LoVo (cell line): Measurements from ENCODE around the gene ATRN.

Experiments used
- DNase-seq: peaks from one replicate; pipeline ENCODE4 v3.0.0-alpha.2; 2016; ENCODE audit warnings: low spot score

Gene ATRN

DNA sequence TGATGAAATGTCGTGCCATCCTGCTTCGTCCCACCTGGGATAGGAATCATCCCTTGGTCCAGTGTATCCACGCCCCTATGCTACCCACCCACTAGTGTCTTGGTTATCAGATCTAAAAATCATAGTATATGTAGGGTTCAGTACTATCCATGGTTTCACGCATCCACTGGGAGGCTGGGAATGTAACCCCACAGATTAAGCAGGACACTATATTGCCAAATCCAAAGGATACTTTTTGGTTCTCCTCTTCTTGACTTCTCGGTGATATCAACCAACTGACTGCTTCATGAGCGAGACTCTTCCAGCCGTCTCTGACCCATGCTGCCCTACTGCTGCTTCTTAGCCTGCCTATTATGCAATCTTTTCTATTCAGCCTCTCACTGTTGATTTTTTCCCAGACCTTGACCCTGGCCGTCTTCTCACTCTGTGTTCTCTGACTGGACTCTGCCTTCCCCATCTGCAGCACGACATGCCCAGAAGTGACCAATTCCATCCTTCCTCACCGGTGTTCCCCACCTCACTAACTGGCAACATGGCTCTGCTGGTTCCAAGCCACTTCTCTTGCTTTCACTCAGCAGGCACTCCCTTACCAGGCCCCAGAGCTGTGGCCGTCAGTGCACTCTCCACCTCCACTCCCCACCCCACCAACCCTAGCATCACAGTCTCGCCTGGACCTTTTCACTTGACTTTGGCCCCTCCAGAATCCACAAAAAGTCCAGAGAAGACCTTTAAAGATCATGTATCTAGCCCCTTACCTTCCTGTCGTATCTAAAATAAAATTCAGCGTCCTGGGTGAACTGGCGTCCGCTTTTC is 157.9 kb downstream of the ATRN start:
- no peak for DNase-seq

- no peak for DNase-seq
These were observed 159.1 kb downstream of the ATRN start for GRCh38 chr20:3629893-3630292.

- no peak for DNase-seq
These were observed 159.6 kb downstream of the ATRN start for GRCh38 chr20:3630429-3630828.

DNA sequence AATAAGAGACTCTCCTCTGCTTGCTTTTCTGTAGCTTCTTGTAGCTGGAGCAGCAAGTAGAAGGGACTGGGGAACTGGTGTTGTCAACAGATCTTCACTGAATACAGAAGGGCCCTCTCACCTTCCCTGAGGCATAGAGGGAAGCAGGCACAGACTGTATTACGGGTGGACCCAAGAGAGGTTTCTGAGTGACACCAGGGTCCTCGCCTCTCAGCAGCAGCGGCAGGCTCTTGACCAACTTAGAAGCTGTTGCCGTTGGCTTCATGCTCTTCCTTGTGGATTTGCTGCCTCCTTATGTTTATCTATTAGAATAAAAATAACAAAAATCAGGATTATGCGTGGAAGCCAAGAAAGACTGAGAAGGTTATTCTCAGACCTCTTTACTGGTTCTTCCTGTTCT is 160.7 kb downstream of the ATRN start:
- no peak for DNase-seq

- no peak for DNase-seq
These were observed 161.6 kb downstream of the ATRN start for GRCh38 chr20:3632311-3633004.

DNA sequence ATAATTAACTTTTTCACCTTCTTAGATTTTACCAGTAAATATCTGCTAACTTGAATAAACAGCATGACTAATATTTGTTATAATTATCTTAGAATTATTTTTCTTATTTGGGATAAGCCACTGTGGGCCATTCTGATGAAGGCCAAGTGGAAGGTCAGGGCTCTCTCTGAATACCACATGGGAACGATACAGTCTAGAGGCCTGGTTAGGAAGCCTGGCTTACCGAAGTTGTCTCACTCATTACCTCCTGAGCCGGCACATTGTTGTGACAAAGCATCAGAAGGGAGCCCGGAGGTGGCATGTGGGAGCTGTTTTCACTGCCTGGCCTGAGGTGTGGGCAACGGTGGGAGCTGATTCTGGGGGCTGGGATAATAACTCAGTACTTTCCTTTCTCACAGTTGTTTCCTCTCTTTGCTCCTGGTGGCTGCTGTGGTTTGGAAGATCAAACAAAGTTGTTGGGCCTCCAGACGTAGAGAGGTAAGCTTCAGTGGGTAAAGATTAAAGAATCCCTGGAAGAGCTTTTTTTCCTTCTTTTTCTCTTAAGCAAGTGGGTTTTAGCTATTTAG is 163.2 kb downstream of the ATRN start:
- no peak for DNase-seq

- no peak for DNase-seq
These were observed 164.5 kb downstream of the ATRN start for GRCh38 chr20:3635346-3635745.

DNA sequence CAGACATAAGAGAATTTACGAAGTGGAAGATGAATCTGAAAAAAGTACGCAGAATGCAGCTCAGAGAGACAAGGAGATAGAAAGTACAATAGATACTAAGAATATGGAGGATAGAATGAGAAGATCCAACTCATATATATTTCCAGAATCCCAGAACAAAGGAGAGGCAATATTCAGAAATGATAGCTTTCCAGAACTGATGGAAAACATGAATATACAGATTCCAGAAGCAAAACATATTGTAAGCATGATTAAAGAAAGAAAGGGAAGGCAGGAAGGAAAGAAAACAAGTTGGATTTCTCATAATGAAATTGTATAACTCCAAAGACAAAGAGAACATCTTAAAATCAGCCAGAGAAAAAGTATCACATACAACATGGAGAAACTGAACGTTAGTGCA is 169.4 kb downstream of the ATRN start:
- DNase-seq: no peak

- no peak for DNase-seq
These were observed 174.7 kb downstream of the ATRN start for GRCh38 chr20:3645309-3646066.

- DNase-seq: no peak
These were observed 175.2 kb downstream of the ATRN start for GRCh38 chr20:3646067-3646440.

DNA sequence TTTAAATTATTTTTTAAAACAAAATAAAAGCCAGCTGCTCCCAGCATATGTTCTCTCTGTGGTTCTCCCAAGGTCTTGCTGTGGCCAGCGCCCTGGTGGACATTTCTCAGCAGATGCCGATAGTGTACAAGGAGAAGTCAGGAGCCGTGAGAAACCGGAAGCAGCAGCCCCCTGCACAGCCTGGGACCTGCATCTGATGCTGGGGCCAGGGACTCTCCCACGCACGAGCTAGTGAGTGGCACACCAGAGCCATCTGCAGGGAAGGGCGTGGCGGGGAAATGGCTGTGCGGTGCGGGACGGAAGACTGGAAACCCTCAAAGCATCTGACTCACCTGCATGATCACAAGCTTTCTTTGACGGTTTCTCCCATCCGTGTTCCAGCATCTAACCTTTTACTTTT is 175.8 kb downstream of the ATRN start:
- DNase-seq: no peak

GRCh38 chr20:3647473-3647872 is 176.7 kb downstream of the ATRN start:
- no peak for DNase-seq

DNA sequence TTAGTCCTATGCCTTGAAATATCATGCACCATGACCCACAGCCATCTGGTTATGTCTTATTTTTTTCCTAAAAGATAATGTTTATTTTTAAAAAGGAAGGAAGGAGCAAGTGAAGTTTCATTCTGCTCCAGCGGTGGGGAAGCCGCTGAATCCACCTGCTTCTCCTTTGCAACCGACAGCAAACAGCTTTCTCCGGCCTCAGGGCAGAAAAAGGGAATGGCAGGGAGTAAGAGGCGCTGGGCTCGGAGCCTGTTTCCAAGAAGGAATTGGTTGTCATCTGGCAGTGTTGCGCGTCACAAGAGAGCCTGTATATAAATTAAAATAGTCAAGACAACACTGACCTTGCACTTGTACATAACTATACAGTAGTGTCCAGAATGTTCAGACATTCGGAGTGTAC is 178.1 kb downstream of the ATRN start:
- no peak for DNase-seq

DNA sequence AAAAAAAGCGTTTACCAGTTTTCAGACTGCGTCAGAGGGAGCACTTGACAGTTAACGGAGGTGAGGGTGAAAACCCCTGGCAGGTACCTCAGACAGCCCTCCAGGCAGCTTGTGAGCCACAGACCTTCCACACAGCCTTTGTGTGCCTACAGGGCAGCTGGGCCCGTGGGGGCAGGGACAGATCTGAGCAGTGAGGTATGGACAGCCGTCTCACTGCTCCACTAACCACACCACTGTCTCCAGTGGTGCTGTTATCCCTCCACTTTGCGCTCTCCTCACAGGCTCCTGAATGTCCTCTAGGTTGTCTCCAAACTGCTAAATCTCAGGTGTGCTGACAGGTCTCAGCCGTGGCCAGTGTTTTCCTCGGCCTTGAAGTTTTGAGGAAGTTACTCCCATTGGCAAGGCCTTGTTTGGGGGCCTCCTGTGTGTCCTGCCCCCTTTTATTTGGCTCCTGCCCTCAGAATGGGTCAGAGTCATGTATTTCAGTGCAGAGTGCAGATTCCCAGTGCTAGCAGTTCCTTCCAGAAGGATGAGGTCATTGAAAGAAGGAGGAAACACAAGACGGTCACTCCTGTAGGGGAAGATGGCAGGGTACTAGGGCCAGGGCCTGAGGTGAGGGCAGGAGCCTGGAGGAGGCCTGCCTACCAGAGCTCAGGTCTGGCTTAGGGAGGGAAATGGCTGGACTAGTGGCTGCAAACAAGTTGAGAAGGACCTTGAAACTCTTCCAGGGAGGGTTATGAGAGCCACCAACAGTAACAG is 180.6 kb downstream of the ATRN start:
- DNase-seq: no peak

- no peak for DNase-seq
These were observed 181.4 kb downstream of the ATRN start for GRCh38 chr20:3652221-3652620.

- DNase-seq: no peak
These were observed 182.1 kb downstream of the ATRN start for GRCh38 chr20:3652676-3653596.

- DNase-seq: no peak
These were observed 183.1 kb downstream of the ATRN start for GRCh38 chr20:3653921-3654320.

DNA sequence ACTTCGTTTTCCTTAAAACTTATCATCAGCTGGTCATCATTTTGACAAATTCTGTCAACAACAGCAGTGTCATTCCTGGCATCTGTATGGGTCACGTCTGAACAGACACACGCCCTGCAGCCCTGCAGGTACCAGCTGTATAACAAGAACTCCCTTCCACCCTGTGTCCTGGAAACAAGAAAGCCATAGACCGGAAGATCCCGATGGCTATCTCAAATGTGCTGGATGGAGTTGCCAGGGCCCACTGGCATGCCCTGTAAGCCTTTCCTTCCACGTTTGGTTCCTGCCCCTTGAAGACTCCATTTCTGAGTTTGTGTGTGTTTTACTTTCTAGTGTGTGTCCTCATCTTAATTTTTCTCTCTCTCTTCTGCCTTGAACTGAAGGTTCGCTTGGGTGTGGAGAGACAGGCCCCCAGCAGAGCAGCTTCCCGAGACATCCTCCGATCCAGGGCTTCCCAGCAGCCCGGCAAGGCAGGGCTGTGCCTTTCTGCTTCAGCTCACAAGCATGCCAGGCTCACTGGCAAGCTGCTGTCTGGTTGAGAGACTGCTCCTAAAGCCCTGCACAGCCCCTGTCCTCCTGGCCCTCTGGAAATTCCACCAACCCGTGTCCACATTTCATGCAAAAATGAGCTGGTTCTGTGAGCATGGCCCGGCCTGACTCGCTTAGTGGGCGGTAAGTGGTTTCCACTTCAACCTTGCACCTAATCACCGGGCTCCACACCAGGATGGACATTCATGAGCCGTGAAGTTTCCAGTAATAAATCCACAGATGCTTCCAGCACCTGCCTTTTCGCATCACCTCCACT is 183.7 kb downstream of the ATRN start:
- no peak for DNase-seq

DNA sequence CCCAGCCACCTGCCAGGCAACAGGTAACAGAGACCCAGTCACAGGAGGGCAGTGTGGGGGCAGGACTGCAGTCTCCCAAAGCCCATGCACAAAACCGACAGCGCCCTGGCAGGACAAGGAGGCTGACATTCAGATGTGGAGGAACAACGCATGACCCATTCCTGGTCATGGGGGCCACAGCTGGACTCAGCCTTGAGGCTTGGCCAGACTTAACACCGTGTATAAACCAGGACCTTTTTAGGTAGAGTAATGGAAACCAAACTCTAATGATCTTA is 184.2 kb downstream of the ATRN start:
- no peak for DNase-seq

DNA sequence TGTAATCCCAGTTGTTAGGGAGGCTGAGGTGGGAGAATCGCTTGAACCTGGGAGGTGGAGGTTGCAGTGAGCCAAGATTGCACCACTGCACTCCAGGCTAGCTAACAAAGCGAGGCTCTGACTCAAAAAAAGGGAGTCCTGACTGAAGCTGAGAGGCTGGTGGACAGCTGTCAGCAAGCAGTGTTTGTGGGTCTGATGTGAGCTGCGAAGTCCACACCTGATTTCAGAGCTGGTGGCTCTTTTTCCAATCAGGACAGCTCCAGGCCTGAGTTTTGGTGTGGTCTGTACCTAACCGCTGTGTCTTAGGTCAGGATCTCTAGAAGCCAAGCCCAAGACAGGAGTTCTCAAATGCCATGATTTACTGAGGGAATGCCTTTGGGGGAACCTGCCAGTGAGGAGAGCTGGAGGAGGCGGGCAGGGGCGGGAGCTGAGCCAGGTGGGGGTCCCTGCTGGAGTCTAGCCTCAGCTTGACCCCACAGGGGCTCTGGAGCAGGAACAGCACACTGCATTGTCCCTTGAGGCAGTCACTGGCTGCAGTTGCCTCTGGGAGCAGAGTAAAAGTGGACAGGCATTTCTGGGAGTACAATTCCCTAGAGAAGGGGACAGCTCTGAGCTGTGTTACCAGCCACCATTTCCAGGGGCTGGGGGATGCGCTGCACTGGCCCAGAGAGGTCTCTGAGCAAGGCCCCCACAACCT is 187.3 kb downstream of the ATRN start:
- no peak for DNase-seq
